Endothelial cell (in vitro differentiated cells): Measurements from ENCODE around the gene CARMIL1. TPM values are rescaled to one million over a fixed set of nuclear protein-coding genes. Genes with fewer than 3 reads are reported as not detected.

ENCODE experiments used
- DNase-seq: peaks from one replicate; pipeline ENCODE4 v3.0.0; 2021; ENCODE audit warnings: low spot score
- H3K27ac Mint-ChIP-seq: one replicate; pipeline ENCODE4 v1.8.0; 2021; ENCODE audit warnings: mixed read lengths, inconsistent platforms; ENCODE audit not compliant: unreplicated experiment
- H3K27me3 Mint-ChIP-seq: one replicate; pipeline ENCODE4 v1.8.0; 2021; ENCODE audit warnings: mild to moderate bottlenecking, moderate library complexity, mixed read lengths, inconsistent platforms; ENCODE audit not compliant: unreplicated experiment
- H3K36me3 Mint-ChIP-seq: one replicate; pipeline ENCODE4 v1.8.0; 2021; ENCODE audit warnings: mild to moderate bottlenecking, low read depth, mixed read lengths, inconsistent platforms; ENCODE audit not compliant: unreplicated experiment
- H3K4me1 Mint-ChIP-seq: one replicate; pipeline ENCODE4 v1.8.0; 2021; ENCODE audit warnings: mild to moderate bottlenecking, mixed read lengths, inconsistent platforms; ENCODE audit not compliant: unreplicated experiment
- H3K4me3 Mint-ChIP-seq: one replicate; pipeline ENCODE4 v1.8.0; 2021; ENCODE audit warnings: mild to moderate bottlenecking, mixed read lengths, inconsistent platforms; ENCODE audit not compliant: unreplicated experiment
- H3K9me3 Mint-ChIP-seq: one replicate; pipeline ENCODE4 v1.8.0; 2021; ENCODE audit warnings: mixed read lengths, inconsistent platforms; ENCODE audit not compliant: unreplicated experiment
- total RNA-seq: library from RNA; stranded (reverse); fragmentation: NEBNext Ultra II Directional; extraction: Animal tissue kit (Norgen Biotek cat#: 25700); gene quantifications from one replicate; pipeline ENCODE4 v1.2.1, GENCODE V29; 2021; ENCODE audit not compliant: unreplicated experiment
- TF ChIP-seq, protein P1 (sequence below): fragments of 200-600 bp; sonication (generic); IDR thresholded peaks from one replicate; pipeline ENCODE4 v1.5.0; 2021; ENCODE audit warnings: antibody characterized with exemption; ENCODE audit not compliant: unreplicated experiment

The CARMIL1 gene
- total RNA-seq, 1 donor from 2014 or later, result 32.5 TPM

GRCh38 chr6:25387911-25388310 lies 108.7 kb downstream of the CARMIL1 start:
- H3K27ac Mint-ChIP-seq, result no peak overlapping the region
- no peaks in the 10 kb centered on the region for H3K27me3 Mint-ChIP-seq
- no peak overlapping the region for H3K4me3 Mint-ChIP-seq
- no peak for DNase-seq
- H3K4me1 Mint-ChIP-seq, result peaks cover 26% of the 10 kb centered on the region
- H3K9me3 Mint-ChIP-seq, result no peaks in the 10 kb centered on the region
- TF ChIP-seq, protein P1, sequence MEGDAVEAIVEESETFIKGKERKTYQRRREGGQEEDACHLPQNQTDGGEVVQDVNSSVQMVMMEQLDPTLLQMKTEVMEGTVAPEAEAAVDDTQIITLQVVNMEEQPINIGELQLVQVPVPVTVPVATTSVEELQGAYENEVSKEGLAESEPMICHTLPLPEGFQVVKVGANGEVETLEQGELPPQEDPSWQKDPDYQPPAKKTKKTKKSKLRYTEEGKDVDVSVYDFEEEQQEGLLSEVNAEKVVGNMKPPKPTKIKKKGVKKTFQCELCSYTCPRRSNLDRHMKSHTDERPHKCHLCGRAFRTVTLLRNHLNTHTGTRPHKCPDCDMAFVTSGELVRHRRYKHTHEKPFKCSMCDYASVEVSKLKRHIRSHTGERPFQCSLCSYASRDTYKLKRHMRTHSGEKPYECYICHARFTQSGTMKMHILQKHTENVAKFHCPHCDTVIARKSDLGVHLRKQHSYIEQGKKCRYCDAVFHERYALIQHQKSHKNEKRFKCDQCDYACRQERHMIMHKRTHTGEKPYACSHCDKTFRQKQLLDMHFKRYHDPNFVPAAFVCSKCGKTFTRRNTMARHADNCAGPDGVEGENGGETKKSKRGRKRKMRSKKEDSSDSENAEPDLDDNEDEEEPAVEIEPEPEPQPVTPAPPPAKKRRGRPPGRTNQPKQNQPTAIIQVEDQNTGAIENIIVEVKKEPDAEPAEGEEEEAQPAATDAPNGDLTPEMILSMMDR, result no peak
- H3K36me3 Mint-ChIP-seq, result no peaks in the 10 kb centered on the region

- H3K4me3 Mint-ChIP-seq, result no peak overlapping the region
- H3K27me3 Mint-ChIP-seq, result no peaks in the 10 kb centered on the region
- H3K4me1 Mint-ChIP-seq, result peaks cover 26% of the 10 kb centered on the region
- no peaks in the 10 kb centered on the region for H3K9me3 Mint-ChIP-seq
- no peaks in the 10 kb centered on the region for H3K36me3 Mint-ChIP-seq
- no peak for DNase-seq
- TF ChIP-seq, protein P1, result no peak
- H3K27ac Mint-ChIP-seq, result no peak overlapping the region
Measured at GRCh38 chr6:25388776-25389175, 109.6 kb downstream of the CARMIL1 start.

GRCh38 chr6:25389471-25389870 lies 110.3 kb downstream of the CARMIL1 start:
- Mint-ChIP-seq H3K4me3 (no peak overlapping the region), H3K27ac (no peak overlapping the region), H3K27me3 (no peaks in the 10 kb centered on the region), H3K36me3 (no peaks in the 10 kb centered on the region), H3K9me3 (no peaks in the 10 kb centered on the region), H3K4me1 (peaks cover 26% of the 10 kb centered on the region)
- TF ChIP-seq, protein P1, result no peak
- DNase-seq, result no peak

GRCh38 chr6:25392372-25392771 lies 113.2 kb downstream of the CARMIL1 start:
- Mint-ChIP-seq H3K27me3 (no peaks in the 10 kb centered on the region), H3K9me3 (no peaks in the 10 kb centered on the region), H3K27ac (no peak overlapping the region), H3K4me1 (peaks cover 24% of the 10 kb centered on the region), H3K4me3 (no peak overlapping the region), H3K36me3 (no peaks in the 10 kb centered on the region)
- no peak for DNase-seq
- TF ChIP-seq, protein P1, result no peak

DNA sequence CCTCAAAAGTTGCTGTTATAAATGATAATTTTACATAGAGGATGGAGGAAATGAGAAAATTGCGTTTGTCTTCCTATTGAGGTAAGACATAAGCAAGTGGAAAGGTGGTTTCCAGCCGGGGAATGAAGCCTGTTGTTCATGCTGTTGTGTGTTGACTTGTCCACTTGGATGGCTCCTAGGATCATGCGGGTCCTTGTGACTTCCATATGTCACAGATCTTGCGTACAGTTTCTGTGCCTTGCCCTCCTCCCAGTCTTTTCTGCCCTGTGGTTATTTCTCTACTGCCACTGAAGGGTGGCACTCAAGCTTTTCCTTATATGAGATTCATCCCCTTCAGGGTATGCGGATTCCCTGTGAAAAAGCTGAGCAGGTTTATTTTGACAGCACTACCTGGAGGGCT lies 116.6 kb downstream of the CARMIL1 start:
- H3K27ac Mint-ChIP-seq, result no peak overlapping the region
- no peaks in the 10 kb centered on the region for H3K36me3 Mint-ChIP-seq
- no peaks in the 10 kb centered on the region for H3K9me3 Mint-ChIP-seq
- no peak overlapping the region for H3K4me3 Mint-ChIP-seq
- no peak for DNase-seq
- TF ChIP-seq, protein P1, result no peak
- H3K4me1 Mint-ChIP-seq, result peaks cover 26% of the 10 kb centered on the region
- no peaks in the 10 kb centered on the region for H3K27me3 Mint-ChIP-seq
